Gastroesophageal sphincter (tissue), 4 donors: Measurements from ENCODE around the gene BRIP1. TPM values are rescaled to one million over a fixed set of nuclear protein-coding genes. Genes with fewer than 3 reads are reported as not detected.

Experiments
- ATAC-seq: fragments of 150-250 bp; one replicate; pipeline ENCODE4 v1.9.1; 2016; ENCODE audit warnings: mild to moderate bottlenecking, moderate library complexity
- H3K27ac ChIP-seq, 4 donors: fragments of 200-600 bp; sonication (generic) in 3 of 4; 1 replicate in 3 of 4; 2 replicates in 1 of 4; pipeline ENCODE4 v1.5.1; 2016 to 2019
- H3K27me3 ChIP-seq: fragments of 200-600 bp; sonication (generic); one replicate; pipeline ENCODE4 v1.5.1; 2019
- H3K36me3 ChIP-seq, 2 donors: fragments of 200-600 bp; sonication (generic); one replicate each; pipeline ENCODE4 v1.5.1; 2019; ENCODE audit warnings: control low read depth in 1 of 2
- H3K4me1 ChIP-seq, 3 donors: fragments of 200-600 bp; sonication (generic); 1 replicate in 2 of 3; 2 replicates in 1 of 3; pipeline ENCODE4 v1.5.1; 2016 to 2019; ENCODE audit warnings: control low read depth in 2 of 3
- H3K4me3 ChIP-seq, 2 donors: fragments of 200-600 bp; sonication (generic); one replicate each; pipeline ENCODE4 v1.5.1; 2019; ENCODE audit warnings: mild to moderate bottlenecking in 1 of 2, moderate library complexity in 1 of 2
- H3K9me3 ChIP-seq, 3 donors: fragments of 200-600 bp; sonication (generic); one replicate each; pipeline ENCODE4 v1.5.1; 2017 to 2019; ENCODE audit warnings: control low read depth in 2 of 3
- EP300 ChIP-seq: sonication (generic); formaldehyde crosslinking; IDR thresholded peaks from one replicate; pipeline ENCODE4 v1.6.1; 2017; ENCODE audit warnings: antibody characterized with exemption, mild to moderate bottlenecking
- POLR2A ChIP-seq, 2 donors: fragments of 450-650 bp; IDR thresholded peaks; one replicate each; pipeline ENCODE4 v1.6.1; 2017; ENCODE audit warnings: antibody characterized with exemption in 2 of 2, mild to moderate bottlenecking in 2 of 2, moderate library complexity in 1 of 2
- POLR2AphosphoS5 ChIP-seq: sonication (generic); formaldehyde crosslinking; IDR thresholded peaks from one replicate; pipeline ENCODE4 v1.6.1; 2017; ENCODE audit warnings: antibody characterized with exemption
- WGBS, 2 donors: methylation state at CpG; one replicate each; pipeline ENCODE4 v1.1.5; 2018; ENCODE audit warnings: low coverage in 1 of 2; 5-methylcytosine and 5-hydroxymethylcytosine counted together
- total RNA-seq, 4 donors: library from RNA; depleted of rRNA; stranded (reverse); fragments of >200 nt; gene quantifications; one replicate each; pipeline ENCODE4 v1.1.0, GENCODE V29; 2016
- TF ChIP-seq, protein P1 (sequence below), 4 experiments: fragments of 200-600 bp in 2 of 4; fragments of 450-650 bp in 2 of 4; sonication (generic) in 1 of 4; IDR thresholded peaks; one replicate each; pipeline ENCODE4 v1.5.1; 2017 to 2019; ENCODE audit warnings: antibody characterized with exemption in 4 of 4, mild to moderate bottlenecking in 2 of 4, moderate library complexity in 2 of 4

BRIP1 gene
- total RNA-seq, 4 donors from 2014 or later = 0.15 to 1.1 (median 0.29) TPM

DNA sequence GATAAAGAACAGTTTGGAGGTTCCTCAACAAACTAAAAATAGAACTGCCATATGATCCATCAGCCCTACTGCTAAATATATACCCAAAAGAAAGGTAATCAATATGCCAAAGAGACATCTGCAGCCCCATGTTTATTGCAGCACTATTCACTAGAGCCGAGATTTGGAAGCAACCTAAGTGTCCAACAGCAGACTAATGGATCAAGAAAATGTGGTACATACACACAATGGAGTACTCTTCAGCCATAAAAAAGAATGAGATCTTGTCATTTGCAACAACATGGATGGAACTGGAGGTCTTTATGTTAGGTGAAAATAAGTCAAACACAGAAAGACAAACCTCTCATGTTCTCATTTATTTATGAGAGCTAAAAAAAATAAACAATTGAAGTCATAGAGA lies 223.5 kb downstream of the BRIP1 start:
- Histone ChIP-seq H3K27ac (no peak overlapping the region), H3K9me3 (no peaks in the 10 kb centered on the region), H3K27me3 (peaks cover 3% of the 10 kb centered on the region), H3K4me3 (no peak overlapping the region), H3K4me1 (no peaks in the 10 kb centered on the region), H3K36me3 (no peaks in the 10 kb centered on the region)
- TF ChIP-seq POLR2A (IDR thresholded peaks at IDR 0.05) (no peak), EP300 (no peak), POLR2AphosphoS5 (no peak)
- TF ChIP-seq, protein P1, sequence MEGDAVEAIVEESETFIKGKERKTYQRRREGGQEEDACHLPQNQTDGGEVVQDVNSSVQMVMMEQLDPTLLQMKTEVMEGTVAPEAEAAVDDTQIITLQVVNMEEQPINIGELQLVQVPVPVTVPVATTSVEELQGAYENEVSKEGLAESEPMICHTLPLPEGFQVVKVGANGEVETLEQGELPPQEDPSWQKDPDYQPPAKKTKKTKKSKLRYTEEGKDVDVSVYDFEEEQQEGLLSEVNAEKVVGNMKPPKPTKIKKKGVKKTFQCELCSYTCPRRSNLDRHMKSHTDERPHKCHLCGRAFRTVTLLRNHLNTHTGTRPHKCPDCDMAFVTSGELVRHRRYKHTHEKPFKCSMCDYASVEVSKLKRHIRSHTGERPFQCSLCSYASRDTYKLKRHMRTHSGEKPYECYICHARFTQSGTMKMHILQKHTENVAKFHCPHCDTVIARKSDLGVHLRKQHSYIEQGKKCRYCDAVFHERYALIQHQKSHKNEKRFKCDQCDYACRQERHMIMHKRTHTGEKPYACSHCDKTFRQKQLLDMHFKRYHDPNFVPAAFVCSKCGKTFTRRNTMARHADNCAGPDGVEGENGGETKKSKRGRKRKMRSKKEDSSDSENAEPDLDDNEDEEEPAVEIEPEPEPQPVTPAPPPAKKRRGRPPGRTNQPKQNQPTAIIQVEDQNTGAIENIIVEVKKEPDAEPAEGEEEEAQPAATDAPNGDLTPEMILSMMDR (IDR thresholded peaks at IDR 0.05) = no peak
- no peak for ATAC-seq
- 78% methylated on average over 1 of the region's 1 CpG; no CpG with 5 or more reads in 1 of the 2 donors for WGBS, 2 donors

DNA sequence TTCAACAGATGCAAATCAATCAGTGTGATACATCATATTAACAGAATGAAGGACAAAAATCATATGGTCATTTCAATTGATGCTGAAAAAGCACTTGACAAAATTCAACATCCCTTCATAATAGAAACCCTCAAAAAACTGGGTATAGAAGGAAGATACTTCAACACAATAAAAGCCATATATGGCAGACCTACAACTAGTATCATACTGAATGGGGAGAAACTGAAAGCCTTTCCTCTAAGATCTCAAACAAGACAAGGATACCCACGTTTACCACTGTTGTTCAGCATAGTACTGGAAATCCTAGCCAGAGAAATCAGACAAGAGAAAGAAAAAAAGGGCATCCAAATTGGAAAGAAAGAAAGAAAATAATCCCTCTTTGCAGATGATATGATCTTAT lies 225.2 kb downstream of the BRIP1 start:
- Histone ChIP-seq H3K27ac (no peak overlapping the region), H3K36me3 (no peaks in the 10 kb centered on the region), H3K4me1 (no peaks in the 10 kb centered on the region), H3K27me3 (peaks cover 3% of the 10 kb centered on the region), H3K4me3 (no peak overlapping the region), H3K9me3 (no peaks in the 10 kb centered on the region)
- ATAC-seq = no peak
- TF ChIP-seq POLR2AphosphoS5 (no peak), POLR2A (IDR thresholded peaks at IDR 0.05) (no peak), EP300 (no peak)
- TF ChIP-seq, protein P1 (IDR thresholded peaks at IDR 0.05) = no peak
- 53 to 67% methylated on average over 1 of the region's 1 CpG for WGBS, 2 donors

GRCh38 chr17:61635913-61636432 lies 227.4 kb downstream of the BRIP1 start:
- no peak for ATAC-seq
- no peaks in the 10 kb centered on the region for H3K27me3 ChIP-seq
- no peaks in the 10 kb centered on the region for H3K36me3 ChIP-seq
- TF ChIP-seq, protein P1 (IDR thresholded peaks at IDR 0.05) = peak in 2 of 4 experiments; percentile 24 to 37
- no peak for TF ChIP-seq EP300
- no peak overlapping the region for H3K4me3 ChIP-seq
- no peaks in the 10 kb centered on the region for H3K4me1 ChIP-seq
- H3K9me3 ChIP-seq = no peaks in the 10 kb centered on the region
- WGBS, 2 donors = 17 to 18% methylated on average over 3 of the region's 3 CpGs
- H3K27ac ChIP-seq = no peak overlapping the region

DNA sequence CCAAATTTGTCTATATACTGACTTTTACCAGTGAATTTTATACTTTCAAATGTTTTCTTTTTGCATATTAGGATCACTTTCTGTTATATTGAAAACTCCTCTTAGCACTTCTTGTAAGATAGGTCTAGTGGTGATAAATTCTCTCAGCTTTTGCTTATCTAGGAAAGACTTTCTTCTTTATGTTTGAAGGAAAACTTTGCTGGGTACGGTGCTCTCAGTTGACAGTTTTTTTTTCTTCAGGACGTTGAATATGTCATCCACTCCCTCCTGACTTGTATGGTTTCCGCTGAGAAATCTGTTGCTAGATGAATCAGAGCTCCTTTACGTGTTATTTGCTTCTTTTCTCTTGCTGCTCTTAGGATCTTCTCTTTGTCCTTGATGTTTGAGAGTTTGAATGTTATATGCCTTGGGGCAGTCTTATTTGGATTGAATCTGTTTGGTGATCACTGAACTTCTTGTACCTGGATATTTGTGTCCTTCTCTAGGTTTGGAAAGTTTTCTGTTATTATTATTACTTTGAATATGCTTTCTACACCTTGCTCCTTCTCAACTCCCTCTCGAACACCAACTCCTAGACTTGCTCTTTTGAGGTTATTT lies 228.3 kb downstream of the BRIP1 start:
- TF ChIP-seq POLR2AphosphoS5 = no peak
- TF ChIP-seq POLR2A (IDR thresholded peaks at IDR 0.05) = no peak
- TF ChIP-seq, protein P1 (IDR thresholded peaks at IDR 0.05) = no peak
- TF ChIP-seq EP300 = no peak
- H3K27me3 ChIP-seq = no peaks in the 10 kb centered on the region
- H3K4me3 ChIP-seq = no peak overlapping the region
- 72 to 96% methylated on average over 3 to 5 of the region's 5 CpGs for WGBS, 2 donors
- H3K4me1 ChIP-seq = no peaks in the 10 kb centered on the region
- H3K36me3 ChIP-seq = no peaks in the 10 kb centered on the region
- no peak for ATAC-seq
- H3K9me3 ChIP-seq = no peaks in the 10 kb centered on the region
- no peak overlapping the region for H3K27ac ChIP-seq

DNA sequence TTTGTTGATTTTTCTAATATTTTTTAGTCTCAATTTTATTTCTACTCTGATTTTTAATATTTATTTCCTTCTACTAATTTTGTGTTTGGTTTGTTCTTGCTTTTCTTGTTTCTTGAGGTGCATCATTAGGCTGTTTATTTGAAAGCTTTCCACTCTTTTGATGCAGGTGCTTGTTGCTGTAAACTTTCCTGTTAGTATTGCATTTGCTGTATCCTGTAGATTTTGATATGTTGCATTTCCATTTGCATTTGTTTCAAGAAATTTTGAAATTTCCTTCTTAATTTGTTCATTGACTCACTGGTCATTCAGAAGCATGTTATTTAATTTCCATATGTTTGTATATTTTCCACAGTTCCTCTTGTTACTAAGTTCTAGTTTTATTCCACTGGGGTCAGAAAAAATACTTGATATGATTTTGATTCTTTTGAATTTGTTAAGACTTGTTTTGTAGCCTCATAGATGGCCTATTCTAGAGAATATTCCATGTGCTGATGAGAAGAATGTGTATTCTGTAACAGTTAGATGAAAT lies 229.3 kb downstream of the BRIP1 start:
- Histone ChIP-seq H3K27ac (no peak overlapping the region), H3K4me3 (no peak overlapping the region), H3K4me1 (no peaks in the 10 kb centered on the region), H3K9me3 (no peaks in the 10 kb centered on the region), H3K27me3 (no peaks in the 10 kb centered on the region), H3K36me3 (no peaks in the 10 kb centered on the region)
- TF ChIP-seq EP300 (no peak), POLR2AphosphoS5 (no peak), POLR2A (IDR thresholded peaks at IDR 0.05) (no peak)
- TF ChIP-seq, protein P1 (IDR thresholded peaks at IDR 0.05) = no peak
- ATAC-seq = no peak
